Measurements from ENCODE around the gene PPP2R5D. TPM values are rescaled to one million over a fixed set of nuclear protein-coding genes. Genes with fewer than 3 reads are reported as not detected.

The PPP2R5D gene
- total RNA-seq, 1 experiment from 2014 or later = 53.5 TPM

GRCh38 chr6:42962096-42962495, 22.3 kb upstream of the PPP2R5D start:
- Mint-ChIP-seq H3K36me3 (ENCODE audit: insufficient read depth in 1 of 3, low read depth in 3 of 3) (peaks cover 0 to 27% (median 9%) of the 10 kb centered on the region in 3 experiments; a peak in 4 of 7 replicates), H3K4me3 (peak overlapping the region in 1 of 2 experiments; percentile 62; a peak in 1 of 5 replicates), H3K9me3 (0 out of 5 replicates have a peak, but pooled peaks cover 0 to 2% of the 10 kb centered on the region in 2 experiments), H3K27ac (no peak overlapping the region), H3K27me3 (ENCODE audit: low read depth) (peaks cover 36% of the 10 kb centered on the region), H3K4me1 (peaks cover 15 to 16% of the 10 kb centered on the region in 2 experiments)
- H4K8ac ChIP-seq (replicated peaks; ENCODE audit: insufficient read length, low read depth, low read length) = no peak overlapping the region
- H2BK5ac ChIP-seq (ENCODE audit: insufficient read length, low read length) = no peak overlapping the region
- peaks cover 6% of the 10 kb centered on the region; the same call in 1 of the 2 replicates for H3K27me3 ChIP-seq (ENCODE audit: insufficient read depth, low read length)
- H2BK20ac ChIP-seq (ENCODE audit: low read depth, low read length, poor library complexity, severe bottlenecking) = no peak overlapping the region
- H3K23me2 ChIP-seq (ENCODE audit: insufficient read length, low read depth, low read length, poor library complexity, severe bottlenecking) = peaks cover 10% of the 10 kb centered on the region
- H3K9me3 ChIP-seq (ENCODE audit: control insufficient read depth, low read depth, low read length) = no peaks in the 10 kb centered on the region
- TF ChIP-seq CTCF (conservative IDR thresholded peaks at IDR 0.05) = no peak
- no peak overlapping the region for H4K91ac ChIP-seq (ENCODE audit: insufficient read length, low read depth, low read length)
- no peak overlapping the region for H3T11ph ChIP-seq (ENCODE audit: low read length)
- no peak overlapping the region for H2BK15ac ChIP-seq (ENCODE audit: low read depth, low read length)
- no peaks in the 10 kb centered on the region for H4K20me1 ChIP-seq (ENCODE audit: control insufficient read depth, insufficient read depth, insufficient read length)
- H3K4me2 ChIP-seq (ENCODE audit: insufficient read depth, insufficient read length, low read length) = no peak overlapping the region
- no peak overlapping the region for H3K14ac ChIP-seq (ENCODE audit: insufficient read depth, low read length)
- H2AK5ac ChIP-seq (ENCODE audit: insufficient read length, low read length) = no peak overlapping the region
- H3K79me1 ChIP-seq (ENCODE audit: insufficient read depth, low read depth, low read length, poor library complexity, severe bottlenecking) = no peaks in the 10 kb centered on the region
- no peak overlapping the region for H2BK120ac ChIP-seq (ENCODE audit: low read depth, low read length, poor library complexity, severe bottlenecking)
- H4K5ac ChIP-seq (ENCODE audit: insufficient read length, low read depth, low read length) = no peak overlapping the region
- H2BK12ac ChIP-seq (ENCODE audit: insufficient read length, low read depth, low read length) = no peak overlapping the region
- WGBS (ENCODE audit: extremely low coverage, insufficient read length, low lambda C conversion rate) = no CpG with 5 or more reads among the region's 12 CpGs
- H3K23ac ChIP-seq (ENCODE audit: insufficient read length, low read depth, low read length) = no peak overlapping the region
- H3K79me2 ChIP-seq (ENCODE audit: insufficient read depth, low read length) = no peaks in the 10 kb centered on the region
- H3K4me1 ChIP-seq (ENCODE audit: insufficient read depth, low read length) = no peaks in the 10 kb centered on the region
- H3K4ac ChIP-seq (ENCODE audit: low read depth, low read length) = no peak overlapping the region
- H3K56ac ChIP-seq (ENCODE audit: insufficient read length, low read depth, low read length) = no peak overlapping the region
- H3K18ac ChIP-seq (ENCODE audit: insufficient read length, low read depth, low read length) = no peak overlapping the region
- no peak for DNase-seq
- no peak overlapping the region for H3K9ac ChIP-seq (ENCODE audit: extremely low read depth, insufficient read length, low read length)
- no peak overlapping the region for H2AFZ ChIP-seq (ENCODE audit: low read length)
- no peak overlapping the region for H3K27ac ChIP-seq (ENCODE audit: insufficient read length, low read depth, low read length)

Measured in H9 (cell line).